GM18867 (cell line): ENCODE measurements around the gene CLDN18.
A peak's percentile ranks its signal among the peaks of the same experiment; 100 is the strongest.

ENCODE experiments used
- ATAC-seq: cut with Tn5 transposase; IDR thresholded peaks from one replicate; pipeline ENCODE4 v1.9.1; 2021; ENCODE audit warnings: mild to moderate bottlenecking, moderate library complexity; ENCODE audit not compliant: unreplicated experiment

The CLDN18 gene

DNA sequence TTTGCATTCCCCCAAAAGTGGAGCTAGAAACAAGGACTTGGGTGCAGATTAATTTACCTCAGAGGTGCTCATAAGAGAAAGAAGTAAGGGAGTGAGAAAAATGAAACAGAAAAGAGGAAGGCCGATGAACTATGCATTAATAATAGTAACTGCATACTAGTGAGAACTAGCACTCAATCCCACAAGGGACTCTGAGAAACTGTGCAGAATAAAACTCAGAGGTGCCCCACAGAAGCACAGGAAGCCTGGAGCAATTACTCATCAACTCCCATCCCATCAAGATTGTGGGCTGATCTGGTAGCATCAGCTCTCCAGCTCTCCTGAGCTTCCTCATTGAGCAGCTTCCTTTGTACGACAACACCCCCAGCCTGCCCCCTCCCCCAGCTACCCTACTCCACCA is 50.8 kb downstream of the CLDN18 start:
- ATAC-seq = peak; percentile 72

DNA sequence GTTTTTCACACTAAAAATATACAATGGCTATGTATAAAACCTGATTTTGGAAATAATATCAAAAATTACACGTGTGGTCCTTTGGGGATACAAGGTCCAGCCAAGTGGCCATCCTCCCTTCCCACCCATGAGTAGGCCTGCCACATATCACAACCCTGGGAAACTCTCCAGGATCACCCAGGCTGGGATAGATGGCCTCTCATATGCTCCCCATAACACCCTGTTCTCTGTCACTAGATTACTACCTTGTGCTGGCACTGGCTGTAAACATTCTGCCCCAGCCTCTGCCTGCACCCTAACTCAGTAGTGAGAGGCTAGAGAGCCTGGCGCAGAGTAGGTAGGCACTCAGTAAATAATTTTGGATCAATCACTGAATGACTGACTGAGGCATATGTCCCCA is 52.1 kb downstream of the CLDN18 start:
- no peak for ATAC-seq

DNA sequence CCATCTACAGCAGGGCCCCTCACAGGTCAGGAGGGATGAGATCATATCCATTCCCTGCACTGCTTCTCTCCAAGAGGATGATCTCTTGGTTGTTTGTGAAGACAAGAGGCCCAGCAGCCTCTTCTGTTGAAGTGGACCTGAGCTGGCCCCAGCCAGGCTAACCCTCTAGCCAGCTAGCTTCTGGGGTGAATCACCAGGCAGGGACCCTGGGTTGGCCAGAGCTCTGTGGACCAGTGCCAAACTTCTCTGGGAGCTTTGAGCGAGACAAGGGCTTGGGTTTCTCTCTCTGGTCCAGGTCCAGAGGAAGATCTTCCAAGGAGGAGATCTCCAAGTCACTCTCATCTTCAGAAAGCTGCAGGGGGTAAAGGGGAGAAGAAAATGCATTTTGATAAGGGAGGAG is 52.7 kb downstream of the CLDN18 start:
- no peak for ATAC-seq

DNA sequence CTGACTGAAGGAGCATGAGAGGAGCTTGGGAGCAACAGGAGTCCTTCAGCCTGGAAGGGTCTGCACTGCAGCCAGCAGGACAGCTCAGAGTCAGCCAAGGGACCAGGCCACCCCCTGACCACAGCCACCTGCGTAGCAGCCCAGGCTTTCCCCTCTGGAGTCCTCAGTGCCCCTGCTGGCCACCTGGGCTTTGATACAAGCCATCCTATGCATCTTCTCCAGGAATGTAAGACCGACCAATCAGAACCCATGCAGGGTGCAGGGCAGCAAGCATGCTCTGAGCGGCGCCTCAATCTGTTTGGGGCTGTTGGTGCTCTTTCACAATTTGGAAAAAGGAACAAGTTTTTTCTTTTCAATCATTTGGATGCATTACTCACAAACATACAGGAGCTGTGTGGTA is 53.5 kb downstream of the CLDN18 start:
- no peak for ATAC-seq

DNA sequence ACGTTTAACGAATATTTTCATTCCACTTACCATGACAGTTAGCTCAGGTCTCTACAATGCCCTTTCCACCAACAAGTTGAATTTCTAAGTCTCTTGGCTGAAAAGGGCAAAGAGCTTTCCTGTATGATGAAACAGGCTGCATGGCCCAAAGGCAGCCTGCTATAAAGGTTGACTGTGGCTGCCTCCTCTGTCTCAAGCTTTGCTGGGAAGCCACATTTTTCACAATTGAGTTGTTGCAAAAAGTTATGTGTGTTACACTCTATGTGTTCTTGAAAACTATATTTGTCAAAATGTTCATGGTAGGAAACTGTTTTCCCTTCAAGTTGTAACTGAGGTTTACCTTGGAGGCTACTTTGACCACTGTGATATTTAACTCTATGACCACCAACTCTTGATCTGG is 56.0 kb downstream of the CLDN18 start:
- ATAC-seq = peak; percentile 21

DNA sequence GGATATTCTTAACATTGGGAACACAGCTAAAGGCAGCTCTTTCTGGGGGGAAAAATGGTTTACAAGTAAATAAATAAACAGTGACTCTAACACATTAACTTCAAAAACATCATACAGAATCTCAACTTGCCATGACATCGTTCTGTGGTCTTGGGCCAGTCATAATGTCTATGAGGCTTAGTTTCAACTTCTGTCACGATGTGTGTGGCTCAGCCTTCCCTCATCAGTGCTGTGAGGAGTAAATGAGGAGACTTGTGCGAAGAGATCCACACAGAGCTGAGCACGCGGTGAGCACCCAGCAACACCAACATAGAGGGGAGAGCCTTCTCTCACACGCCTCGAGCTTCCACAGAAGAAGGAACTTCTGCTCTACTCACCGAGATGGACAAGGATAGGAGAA is 56.4 kb downstream of the CLDN18 start:
- ATAC-seq = peak; percentile 90

DNA sequence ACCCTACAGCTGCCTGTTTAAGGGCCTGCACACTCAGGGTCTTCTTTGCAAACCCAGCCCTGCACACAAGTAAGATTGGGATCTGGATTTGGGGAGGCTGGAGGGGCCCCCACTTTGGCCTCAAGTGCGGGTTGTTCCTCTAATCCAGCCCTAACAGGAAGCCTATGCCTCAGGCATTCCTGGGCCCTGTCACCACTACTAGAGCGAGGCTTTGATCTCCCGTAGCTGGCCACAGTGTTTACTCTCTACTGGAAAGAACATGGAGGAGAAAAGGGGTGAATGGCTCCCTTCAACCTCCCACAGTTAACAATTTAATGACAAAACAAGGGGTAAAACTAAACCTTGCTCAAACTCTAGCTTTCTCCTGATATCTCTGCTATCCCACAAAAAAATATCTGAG is 57.0 kb downstream of the CLDN18 start:
- ATAC-seq = no peak

DNA sequence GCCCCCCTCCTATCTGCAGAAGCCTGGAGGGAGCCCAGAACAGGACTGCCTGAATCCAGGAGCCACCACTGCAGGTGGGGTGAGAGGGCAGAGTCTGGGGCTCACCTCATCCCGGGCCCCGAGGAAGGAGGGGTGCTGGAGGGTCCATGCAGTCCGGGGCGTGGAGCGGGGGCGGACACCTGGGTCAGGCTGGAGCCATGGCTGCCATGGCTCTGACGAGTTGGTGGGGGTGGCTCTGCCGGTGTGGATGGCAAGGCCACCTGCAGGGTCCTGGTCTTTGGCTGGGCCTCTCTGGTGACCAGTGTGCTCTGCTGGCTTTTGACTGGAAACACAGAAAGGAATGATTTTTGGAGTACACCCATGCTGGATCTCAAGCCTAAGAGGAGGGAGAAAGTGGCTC is 58.1 kb downstream of the CLDN18 start:
- no peak for ATAC-seq

DNA sequence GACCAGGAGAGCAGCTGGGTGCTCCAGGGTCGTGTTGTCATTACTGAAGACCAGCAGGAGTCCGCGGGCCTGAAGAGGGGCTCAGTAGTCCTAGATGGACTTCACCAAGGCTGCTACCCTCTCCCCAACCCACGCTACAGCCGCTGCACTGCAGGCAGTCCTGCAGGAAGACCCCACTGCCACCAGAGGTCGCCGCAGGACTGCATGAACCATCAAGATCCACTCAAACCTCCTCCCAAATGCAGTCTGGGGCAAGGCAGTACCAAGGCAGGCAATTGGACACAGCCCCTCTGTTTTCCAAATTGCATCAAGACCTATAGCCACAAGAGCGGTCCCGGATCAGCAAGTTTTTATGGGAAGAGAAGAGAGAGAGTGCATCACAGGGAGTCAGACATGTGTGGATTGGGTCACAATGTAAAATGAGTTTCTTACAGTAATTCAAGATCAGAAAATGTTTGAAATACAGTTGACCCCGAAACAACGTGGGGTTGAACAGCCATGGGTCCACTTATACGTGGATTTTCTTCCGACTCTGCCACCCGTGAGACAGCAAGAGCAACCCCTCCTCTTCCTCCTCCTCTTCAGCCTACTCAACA is 58.7 kb downstream of the CLDN18 start:
- peak; percentile 71 for ATAC-seq

DNA sequence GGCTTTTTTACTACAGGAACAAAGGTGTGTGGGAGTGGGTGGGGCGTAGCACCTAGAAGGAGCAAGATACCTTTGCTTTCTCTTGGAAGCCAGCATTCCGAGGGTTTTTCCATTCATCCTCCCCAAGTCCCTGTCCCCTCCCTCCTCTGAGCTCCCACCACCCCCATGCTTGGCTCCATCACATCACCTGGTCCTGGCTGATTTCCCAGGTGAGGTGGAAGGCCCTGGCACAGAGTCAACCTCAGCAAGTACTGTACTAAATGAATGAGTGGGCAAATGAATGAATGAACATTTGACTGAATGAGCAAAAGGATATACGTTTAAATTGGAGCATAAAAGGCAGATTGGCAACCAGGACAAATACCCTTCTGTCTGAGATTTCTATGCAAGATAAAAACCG is 60.0 kb downstream of the CLDN18 start:
- no peak for ATAC-seq

DNA sequence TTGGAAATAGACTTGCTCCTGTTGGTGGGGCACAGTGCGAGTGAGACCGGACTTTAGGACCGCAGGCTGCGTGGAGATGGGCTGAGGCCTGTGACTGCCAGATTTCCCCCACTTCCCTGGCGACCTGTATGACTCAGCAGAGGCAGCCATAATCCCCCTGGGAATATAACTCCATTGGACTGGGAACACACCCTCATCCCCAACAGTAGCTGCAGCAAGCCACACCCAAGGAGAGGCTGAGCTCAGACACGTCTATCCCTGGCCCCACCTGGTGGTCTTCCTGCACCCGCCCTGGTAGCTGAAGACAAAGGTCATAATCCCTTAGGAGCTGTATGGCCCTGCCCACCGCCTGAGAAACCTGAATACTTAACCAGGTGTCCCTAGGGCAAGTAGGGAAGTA is 62.8 kb downstream of the CLDN18 start:
- ATAC-seq = no peak

DNA sequence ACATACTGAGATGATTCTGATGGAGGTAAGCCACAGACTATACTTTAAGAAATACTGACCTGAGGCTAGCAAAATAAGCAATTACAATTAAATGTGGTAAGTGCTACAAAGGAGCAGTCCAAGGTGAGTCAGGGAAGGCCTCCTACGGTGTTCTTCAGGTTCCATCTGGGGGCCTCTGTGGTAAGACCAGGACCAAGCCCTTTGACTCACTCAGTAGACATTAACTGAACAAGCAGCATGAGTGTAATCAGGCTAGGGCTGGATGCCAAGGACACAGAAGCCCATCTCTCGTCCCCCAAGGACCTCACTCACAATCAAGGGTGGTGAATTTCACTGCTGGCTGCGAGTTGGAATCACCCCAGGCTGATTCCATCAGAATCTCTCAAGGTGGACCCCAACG is 68.1 kb downstream of the CLDN18 start:
- no peak for ATAC-seq

DNA sequence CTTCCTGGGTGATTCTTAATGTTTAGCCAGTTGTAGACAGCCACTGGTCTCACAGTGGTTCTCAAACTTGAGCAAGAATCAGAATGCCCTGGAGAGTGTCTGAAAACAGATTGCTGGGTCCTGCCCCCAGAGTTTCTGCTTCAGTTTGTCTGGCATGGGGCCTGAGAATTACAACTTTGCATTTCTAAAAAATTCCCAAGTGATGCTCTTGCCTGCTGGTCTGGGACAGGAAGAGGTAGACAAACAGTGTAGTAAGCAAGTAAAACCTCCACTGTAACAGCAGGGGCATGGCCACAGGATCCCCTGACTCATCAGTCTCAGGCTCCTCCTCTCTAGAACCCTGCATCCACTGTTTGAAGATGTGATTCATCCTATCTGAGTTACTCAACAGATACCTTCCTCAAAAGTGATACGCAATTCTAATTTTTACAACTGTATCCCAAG is 69.0 kb downstream of the CLDN18 start:
- ATAC-seq = no peak

DNA sequence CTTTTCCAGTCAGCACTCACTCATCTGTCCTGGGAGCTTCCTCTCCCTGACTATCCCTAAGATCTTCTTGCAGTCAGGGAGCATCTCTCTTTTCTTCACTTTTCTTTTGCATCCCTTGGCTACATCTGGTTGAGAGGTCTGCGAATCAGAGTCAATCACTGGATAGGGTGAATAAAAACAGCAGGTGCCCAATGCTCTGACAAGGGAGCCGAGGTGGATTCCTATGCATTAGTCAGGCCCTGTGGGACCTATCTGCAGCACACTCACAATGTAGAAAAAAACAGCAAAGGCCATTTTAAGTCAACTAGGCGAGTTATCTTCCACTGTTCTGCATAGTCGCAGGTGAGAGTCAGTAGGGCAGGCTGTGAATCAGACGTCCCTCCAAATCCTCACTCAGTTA is 69.9 kb downstream of the CLDN18 start:
- ATAC-seq = no peak

DNA sequence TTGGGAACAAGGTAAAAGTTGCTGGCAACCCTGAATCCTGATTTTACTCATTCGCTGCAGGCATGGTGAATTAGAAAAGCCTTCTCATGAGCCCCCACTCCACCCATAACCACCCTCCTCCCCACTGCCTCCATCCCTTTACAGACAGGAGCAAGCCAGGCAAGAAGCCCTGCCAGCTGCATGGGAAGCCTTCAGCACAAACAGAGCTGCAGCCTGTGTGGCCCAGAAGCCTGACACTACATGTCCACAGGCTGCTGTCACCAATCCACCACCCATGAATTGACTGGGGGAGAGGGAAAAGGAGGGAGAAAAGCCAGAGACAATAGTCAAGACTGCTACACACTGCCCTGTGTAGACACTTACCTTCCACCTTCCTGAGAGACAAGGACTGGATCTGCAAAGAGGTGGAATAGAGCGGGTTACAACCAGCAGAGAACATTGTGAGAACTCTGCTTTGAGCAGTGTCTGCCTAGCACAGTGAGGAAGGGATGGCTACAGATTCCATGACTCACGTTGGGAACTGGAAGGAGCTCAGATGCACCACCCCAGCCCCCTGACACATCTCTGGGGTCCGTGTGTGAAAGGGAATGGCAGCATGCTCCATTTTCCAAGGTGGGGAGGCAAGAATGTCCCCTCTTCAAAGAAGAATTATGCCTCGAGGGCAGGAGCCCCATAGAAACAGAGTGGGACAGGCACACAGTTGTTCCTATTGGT is 71.6 kb downstream of the CLDN18 start:
- no peak for ATAC-seq

DNA sequence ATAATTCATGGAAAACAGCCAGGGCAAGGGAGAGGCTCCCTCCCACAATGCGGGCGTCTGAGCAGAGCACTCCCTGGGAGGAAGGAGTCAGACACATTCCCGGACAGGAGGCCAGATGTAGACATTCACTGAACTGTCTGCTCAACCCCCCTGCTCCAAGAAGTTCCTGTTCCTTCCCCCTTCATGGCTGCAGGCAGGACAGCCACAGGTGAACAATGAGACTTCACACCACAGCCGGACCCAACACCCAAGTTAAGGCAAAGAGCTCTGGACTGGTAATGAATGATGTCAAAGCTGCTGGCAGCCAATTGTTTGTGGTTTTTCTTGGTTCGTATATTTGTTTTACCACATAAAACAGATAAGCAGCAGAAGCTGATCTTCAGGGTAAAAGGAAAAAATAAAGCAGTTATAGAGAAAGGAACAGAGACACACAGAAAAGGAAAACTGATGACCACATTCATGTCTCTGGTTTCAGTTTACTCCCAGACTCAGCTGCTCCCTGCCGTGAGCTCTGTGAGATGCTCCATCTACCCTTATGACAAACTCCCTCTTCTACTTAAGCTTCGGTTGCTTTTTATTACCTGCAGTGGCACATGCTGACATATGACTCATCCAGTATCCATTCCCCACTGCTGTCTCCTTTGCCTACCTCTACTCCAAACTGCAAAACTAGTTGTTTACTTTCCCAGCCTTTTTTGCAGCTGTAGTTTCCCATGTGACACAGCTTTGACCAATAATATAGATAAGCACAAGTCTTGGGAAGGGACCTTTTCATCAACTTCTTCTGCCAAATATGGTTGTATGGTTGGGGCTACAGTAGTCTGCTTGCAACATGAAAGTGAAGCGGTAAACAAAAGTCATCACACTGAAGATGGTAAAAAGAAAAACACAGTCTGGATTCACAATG is 72.4 kb downstream of the CLDN18 start:
- ATAC-seq = peak; percentile 86

DNA sequence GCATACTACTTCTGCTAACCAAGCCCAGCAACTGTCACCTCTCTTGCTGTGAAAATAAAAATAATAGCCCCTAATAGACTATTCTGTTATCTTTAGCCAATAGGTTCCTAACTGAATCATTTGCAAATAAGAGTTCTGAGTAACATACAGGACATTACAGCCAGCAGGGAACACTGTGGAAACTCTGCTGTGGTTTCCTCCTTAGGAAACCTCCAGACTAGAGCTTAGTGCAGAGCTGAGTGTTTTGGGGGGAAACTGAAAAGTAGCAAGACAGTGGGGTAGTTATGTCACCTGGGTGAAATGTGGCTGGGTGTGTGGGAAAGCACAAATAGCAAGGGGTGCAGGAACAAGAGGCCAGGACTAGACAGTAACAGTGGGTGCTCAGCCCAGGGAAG is 73.0 kb downstream of the CLDN18 start:
- ATAC-seq = peak; percentile 27
